ES-I3 (cell line): ENCODE data around the gene LRRC1.

Experiments used
- H3K36me3 ChIP-seq: 2 replicates; pipeline ENCODE4 v1.6.1; 2013; ENCODE audit warnings: mild to moderate bottlenecking, low read length, control low read depth, moderate library complexity; ENCODE audit not compliant: insufficient read depth
- H3K4me1 ChIP-seq: 2 replicates; pipeline ENCODE4 v1.6.1; 2013; ENCODE audit warnings: mild to moderate bottlenecking, control low read depth, low read length; ENCODE audit not compliant: insufficient read depth
- H3K9ac ChIP-seq: 2 replicates; pipeline ENCODE4 v1.6.1; 2013; ENCODE audit warnings: low read depth, mild to moderate bottlenecking, low read length, moderate library complexity
- H3K9me3 ChIP-seq: 2 replicates; pipeline ENCODE4 v1.6.1; 2013; ENCODE audit warnings: mild to moderate bottlenecking, low read length, moderate library complexity; ENCODE audit not compliant: control insufficient read depth, insufficient read depth

Gene LRRC1

DNA sequence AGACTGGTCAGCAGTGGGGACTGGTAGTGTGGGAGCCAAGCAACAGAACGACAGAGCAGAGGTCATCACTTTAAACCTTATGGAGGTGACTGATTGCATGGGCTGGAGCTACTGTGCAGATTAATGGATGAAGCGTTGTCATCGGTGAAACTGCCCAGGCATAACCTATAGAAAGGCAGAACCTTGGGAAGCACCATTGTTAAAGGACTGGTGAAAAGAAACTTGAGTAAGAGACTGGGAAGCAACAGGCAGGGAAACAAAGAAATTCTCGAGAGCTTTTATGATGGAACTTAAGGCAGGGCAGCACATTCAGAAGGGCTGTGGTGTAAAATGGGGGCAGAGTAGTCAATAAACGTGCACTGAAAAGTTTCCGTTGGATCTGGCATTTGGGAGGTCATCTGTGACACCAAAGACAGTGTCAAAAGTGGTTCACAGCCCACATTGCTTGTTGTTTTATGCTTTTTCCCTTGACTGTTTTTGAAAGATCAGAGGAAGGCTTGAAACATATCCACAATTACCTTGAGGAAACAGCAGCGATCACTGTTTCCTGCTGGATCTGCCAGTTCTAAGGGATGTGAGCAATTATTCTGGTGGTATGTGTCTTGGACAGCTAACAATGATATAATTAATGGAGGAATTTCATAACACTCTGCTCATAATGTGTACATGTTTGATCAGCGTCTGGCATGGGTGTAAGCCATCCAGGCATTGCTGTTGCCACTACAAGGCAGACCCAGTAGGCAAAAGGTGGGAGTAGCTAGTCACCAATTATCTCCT lies 62.7 kb downstream of the LRRC1 start:
- Histone ChIP-seq H3K9me3 (peaks cover 3% of the 10 kb centered on the region), H3K4me1 (no peaks in the 10 kb centered on the region), H3K9ac (no peak overlapping the region), H3K36me3 (no peaks in the 10 kb centered on the region)

DNA sequence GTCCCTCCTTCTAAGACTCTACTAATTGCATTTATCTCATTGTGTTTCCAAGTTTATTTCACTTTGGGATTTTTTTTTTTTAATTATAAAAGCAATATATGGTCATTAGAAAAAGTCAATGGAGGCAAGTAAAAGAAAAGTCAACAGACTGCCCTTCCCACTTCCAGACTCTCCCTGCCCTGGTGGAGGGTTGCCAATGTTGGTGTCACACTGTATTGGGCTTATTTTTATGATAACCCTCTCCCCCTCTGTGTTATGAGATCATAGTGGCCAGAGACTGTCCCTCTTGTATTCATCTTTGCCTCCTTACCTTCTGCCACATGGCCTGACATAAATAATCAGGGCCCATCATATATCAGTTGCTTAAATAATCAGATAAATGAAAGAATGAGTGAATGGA lies 63.4 kb downstream of the LRRC1 start:
- Histone ChIP-seq H3K4me1 (no peaks in the 10 kb centered on the region), H3K36me3 (no peaks in the 10 kb centered on the region), H3K9ac (no peak overlapping the region), H3K9me3 (peaks cover 3% of the 10 kb centered on the region)

GRCh38 chr6:53858913-53859312 lies 64.1 kb downstream of the LRRC1 start:
- H3K4me1 ChIP-seq = no peaks in the 10 kb centered on the region
- peaks cover 3% of the 10 kb centered on the region for H3K9me3 ChIP-seq
- H3K36me3 ChIP-seq = no peaks in the 10 kb centered on the region
- H3K9ac ChIP-seq = no peak overlapping the region

GRCh38 chr6:53860511-53860910 lies 65.7 kb downstream of the LRRC1 start:
- no peak overlapping the region for H3K9ac ChIP-seq
- peaks cover 3% of the 10 kb centered on the region for H3K9me3 ChIP-seq
- no peaks in the 10 kb centered on the region for H3K4me1 ChIP-seq
- no peaks in the 10 kb centered on the region for H3K36me3 ChIP-seq

DNA sequence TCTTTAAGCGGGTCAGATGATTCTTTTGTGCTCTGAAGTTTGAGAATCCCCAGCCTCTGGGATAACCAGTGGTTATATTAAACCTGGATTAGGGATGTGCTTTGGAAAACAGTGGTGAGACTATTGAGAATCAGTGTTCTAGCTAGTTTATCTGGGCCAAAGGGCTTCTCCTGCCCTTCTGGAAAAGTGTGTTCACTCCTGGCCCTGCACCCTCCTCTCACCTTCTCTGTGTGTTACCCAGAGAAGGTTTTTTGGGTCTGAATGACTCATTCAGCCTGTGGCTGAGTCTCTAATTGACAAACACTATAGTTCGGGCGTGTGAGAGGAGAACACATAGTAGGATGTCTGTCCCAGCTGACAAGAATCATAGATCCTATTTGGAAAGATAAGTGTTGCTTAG lies 66.7 kb downstream of the LRRC1 start:
- peaks cover 3% of the 10 kb centered on the region for H3K9me3 ChIP-seq
- no peak overlapping the region for H3K9ac ChIP-seq
- no peaks in the 10 kb centered on the region for H3K4me1 ChIP-seq
- no peaks in the 10 kb centered on the region for H3K36me3 ChIP-seq

DNA sequence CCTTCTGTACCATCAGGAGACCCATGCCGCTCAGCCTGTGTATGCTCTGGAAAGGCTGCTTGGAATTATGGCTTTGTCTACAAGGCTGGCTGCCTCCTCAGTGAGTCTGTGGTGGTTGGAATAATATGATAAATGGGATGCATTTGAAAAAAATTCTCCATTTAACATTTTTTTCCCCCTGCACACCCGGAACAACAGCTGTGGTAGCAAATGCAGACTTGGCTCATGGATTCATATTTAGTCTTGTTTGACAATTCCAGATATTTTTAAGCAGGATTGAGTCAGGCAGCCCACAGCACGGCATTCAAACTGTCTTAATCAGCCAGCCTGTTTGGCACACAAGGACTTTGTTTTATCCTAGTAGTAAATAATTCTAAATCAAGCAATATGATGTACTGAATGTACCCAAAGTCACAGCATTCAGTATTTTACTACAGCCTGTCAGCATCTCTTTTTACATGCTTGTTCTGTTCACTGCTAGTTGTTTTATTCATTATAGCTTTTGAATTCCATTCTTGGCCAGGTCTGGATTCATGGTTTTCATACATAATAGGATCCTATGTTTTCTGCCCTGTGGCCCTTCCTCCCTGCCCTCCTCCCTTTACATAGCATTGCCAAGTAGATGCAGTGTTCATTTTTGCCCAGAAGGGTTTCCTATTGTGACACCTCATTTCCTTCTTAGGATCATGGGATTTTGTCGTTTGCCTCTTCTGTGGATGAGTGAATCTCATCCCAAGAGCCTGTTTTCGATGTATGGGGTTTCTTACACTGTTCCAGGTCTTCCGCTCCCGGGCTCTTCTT lies 68.1 kb downstream of the LRRC1 start:
- Histone ChIP-seq H3K4me1 (no peaks in the 10 kb centered on the region), H3K9ac (no peak overlapping the region), H3K9me3 (peaks cover 3% of the 10 kb centered on the region; the same call in 1 of the 2 replicates), H3K36me3 (no peaks in the 10 kb centered on the region)

GRCh38 chr6:53864781-53865180 lies 70.0 kb downstream of the LRRC1 start:
- Histone ChIP-seq H3K9ac (no peak overlapping the region), H3K9me3 (peaks cover 3% of the 10 kb centered on the region; the same call in 1 of the 2 replicates), H3K36me3 (no peaks in the 10 kb centered on the region), H3K4me1 (no peaks in the 10 kb centered on the region)

DNA sequence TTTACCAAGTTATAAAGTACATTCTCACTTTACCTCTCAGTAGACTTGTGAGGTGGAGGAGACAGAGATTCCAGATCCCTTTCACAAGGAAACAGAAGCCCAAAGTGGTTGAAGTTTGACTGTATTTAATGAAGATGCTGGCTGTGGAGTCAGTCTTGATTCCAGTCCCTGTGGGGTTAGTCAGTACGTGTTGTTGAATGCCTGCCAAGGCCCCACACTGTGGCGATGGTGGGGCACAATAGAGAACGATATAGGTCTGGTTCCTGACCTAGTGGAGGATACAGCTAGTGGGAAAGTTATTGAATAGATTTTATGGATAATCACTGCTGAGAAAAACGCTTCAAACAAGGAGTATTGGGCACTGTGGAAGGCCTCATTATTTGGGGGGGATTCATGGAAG lies 71.4 kb downstream of the LRRC1 start:
- Histone ChIP-seq H3K9ac (no peak overlapping the region), H3K9me3 (no peaks in the 10 kb centered on the region), H3K4me1 (no peaks in the 10 kb centered on the region), H3K36me3 (no peaks in the 10 kb centered on the region)

- Histone ChIP-seq H3K36me3 (no peaks in the 10 kb centered on the region), H3K9ac (no peak overlapping the region), H3K9me3 (no peaks in the 10 kb centered on the region), H3K4me1 (no peaks in the 10 kb centered on the region)
These were observed 73.8 kb downstream of the LRRC1 start for GRCh38 chr6:53868626-53869025.

DNA sequence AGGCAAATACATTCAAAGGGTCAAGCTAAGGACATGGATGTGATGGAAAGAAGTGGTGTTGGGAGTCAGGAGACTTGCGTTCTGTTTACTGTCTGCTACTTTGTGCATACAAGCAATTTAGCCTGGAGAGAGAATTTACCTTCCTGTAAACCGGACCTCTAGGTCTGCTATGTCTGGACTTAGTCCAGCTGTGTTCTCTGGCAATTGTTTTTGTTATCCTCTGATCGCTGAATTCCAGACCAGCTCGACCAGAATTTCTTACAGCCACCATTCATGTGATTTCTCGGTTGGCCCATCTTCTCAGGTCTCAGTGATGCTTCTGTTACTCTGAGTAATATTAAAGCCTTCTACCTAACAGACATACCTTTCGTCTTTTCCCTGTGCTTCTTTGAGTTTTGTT lies 75.2 kb downstream of the LRRC1 start:
- no peaks in the 10 kb centered on the region for H3K4me1 ChIP-seq
- H3K9me3 ChIP-seq = no peaks in the 10 kb centered on the region
- H3K36me3 ChIP-seq = no peaks in the 10 kb centered on the region
- H3K9ac ChIP-seq = no peak overlapping the region

GRCh38 chr6:53873922-53874321 lies 79.1 kb downstream of the LRRC1 start:
- Histone ChIP-seq H3K4me1 (no peaks in the 10 kb centered on the region), H3K9ac (no peak overlapping the region), H3K9me3 (no peaks in the 10 kb centered on the region), H3K36me3 (no peaks in the 10 kb centered on the region)

DNA sequence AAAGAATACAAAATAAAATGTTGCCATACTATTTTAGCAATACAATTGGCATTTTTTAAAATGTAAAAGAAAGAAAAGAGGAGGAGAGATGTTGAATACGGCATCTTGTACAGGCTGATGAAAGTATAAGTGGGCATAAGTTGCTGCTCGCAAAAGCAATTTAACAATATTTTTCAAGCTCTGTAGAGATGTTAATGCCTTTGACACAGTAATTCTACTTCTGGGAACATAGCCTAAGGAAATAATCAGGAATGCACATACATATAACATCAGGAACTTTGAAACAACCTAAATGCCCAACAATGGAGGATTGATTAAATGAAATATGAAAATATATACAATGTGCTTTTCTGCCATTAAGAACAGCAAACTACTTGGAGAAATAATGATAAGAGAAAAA lies 80.2 kb downstream of the LRRC1 start:
- no peak overlapping the region for H3K9ac ChIP-seq
- no peaks in the 10 kb centered on the region for H3K9me3 ChIP-seq
- H3K4me1 ChIP-seq = no peaks in the 10 kb centered on the region
- H3K36me3 ChIP-seq = no peaks in the 10 kb centered on the region

DNA sequence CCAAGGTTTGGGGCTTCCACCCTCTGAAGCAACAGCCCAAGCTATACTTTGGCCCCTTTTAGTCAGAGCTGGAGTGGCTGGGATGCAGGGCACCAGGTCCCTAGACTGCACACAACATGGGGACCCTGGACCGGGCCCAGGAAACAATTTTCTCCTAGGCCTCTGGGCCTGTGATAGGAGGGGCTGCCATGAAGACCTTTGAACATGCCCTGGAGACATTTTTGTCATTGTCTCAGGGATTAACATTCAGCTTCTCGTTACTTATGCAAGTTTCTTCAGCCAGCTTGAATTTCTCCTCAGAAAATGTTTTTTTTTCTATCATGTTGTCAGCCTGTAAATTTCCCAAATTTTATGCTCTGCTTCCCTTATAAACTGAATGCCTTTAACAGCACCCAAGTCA lies 82.3 kb downstream of the LRRC1 start:
- Histone ChIP-seq H3K4me1 (no peaks in the 10 kb centered on the region), H3K36me3 (no peaks in the 10 kb centered on the region), H3K9me3 (no peaks in the 10 kb centered on the region), H3K9ac (no peak overlapping the region)

GRCh38 chr6:53878808-53879207 lies 84.0 kb downstream of the LRRC1 start:
- H3K9me3 ChIP-seq = no peaks in the 10 kb centered on the region

DNA sequence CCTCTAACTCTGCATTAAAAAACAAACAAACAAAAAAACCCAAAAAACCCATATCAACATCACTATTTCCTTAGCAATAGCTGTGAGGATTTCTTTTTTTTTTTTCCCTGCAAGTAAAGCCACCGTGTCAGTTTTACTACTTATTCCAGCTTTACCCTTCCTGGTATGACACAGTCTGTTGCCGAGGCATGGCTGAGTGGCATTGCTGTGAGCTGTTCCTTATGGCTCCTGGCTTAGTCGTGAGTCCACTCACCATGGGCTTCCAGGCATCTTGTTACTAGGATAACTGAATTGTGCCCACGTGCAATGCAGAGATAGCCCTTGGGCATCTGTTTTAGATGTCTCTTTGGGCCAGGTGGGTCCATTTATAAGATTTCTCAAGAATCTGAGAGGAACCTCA lies 84.8 kb downstream of the LRRC1 start:
- Histone ChIP-seq H3K9ac (no peak overlapping the region), H3K9me3 (no peaks in the 10 kb centered on the region), H3K36me3 (no peaks in the 10 kb centered on the region), H3K4me1 (no peaks in the 10 kb centered on the region)

More at GRCh38 chr6:53878808-53879207, 84.0 kb downstream of the LRRC1 start:
- Histone ChIP-seq H3K9ac (no peak overlapping the region), H3K4me1 (no peaks in the 10 kb centered on the region), H3K36me3 (no peaks in the 10 kb centered on the region)
